C4-2B (cell line): ENCODE results near the gene FGGY.

Experiments used
- ZFX ChIP-seq: fragments of 450-650 bp; IDR thresholded peaks from 2 replicates; pipeline ENCODE4 v1.6.1; 2017
- TF ChIP-seq, protein P1 (sequence below): fragments of 450-650 bp; conservative IDR thresholded peaks from 2 replicates; pipeline ENCODE4 v1.5.1; 2017; ENCODE audit warnings: mild to moderate bottlenecking

DNA sequence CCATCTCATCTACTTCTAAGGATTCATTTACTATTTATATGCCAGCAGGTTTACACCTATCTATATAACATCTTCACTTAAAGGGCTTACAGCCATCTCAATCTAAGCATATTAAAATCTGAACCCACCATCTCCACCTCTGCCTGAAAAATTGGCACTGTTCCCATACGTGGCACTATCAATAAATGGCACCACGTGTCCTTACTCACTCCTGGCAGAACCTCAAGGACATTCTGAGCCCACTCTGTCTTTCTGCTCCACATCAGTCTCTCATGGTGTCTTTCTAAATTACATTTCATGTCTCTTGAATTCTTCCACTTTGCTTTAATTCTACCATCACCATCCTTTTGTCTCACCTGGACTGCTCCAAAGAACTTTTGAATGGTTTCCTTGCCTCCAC, 445.6 kb downstream of the FGGY start:
- TF ChIP-seq, protein P1, sequence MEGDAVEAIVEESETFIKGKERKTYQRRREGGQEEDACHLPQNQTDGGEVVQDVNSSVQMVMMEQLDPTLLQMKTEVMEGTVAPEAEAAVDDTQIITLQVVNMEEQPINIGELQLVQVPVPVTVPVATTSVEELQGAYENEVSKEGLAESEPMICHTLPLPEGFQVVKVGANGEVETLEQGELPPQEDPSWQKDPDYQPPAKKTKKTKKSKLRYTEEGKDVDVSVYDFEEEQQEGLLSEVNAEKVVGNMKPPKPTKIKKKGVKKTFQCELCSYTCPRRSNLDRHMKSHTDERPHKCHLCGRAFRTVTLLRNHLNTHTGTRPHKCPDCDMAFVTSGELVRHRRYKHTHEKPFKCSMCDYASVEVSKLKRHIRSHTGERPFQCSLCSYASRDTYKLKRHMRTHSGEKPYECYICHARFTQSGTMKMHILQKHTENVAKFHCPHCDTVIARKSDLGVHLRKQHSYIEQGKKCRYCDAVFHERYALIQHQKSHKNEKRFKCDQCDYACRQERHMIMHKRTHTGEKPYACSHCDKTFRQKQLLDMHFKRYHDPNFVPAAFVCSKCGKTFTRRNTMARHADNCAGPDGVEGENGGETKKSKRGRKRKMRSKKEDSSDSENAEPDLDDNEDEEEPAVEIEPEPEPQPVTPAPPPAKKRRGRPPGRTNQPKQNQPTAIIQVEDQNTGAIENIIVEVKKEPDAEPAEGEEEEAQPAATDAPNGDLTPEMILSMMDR, result no peak
- no peak for TF ChIP-seq ZFX
